Measurements from ENCODE around the gene NTHL1. TPM values are rescaled to one million over a fixed set of nuclear protein-coding genes. Genes with fewer than 3 reads are reported as not detected.

NTHL1 gene
- total and polyA plus RNA-seq, 2 experiments from 2014 or later = 84.6 to 87.9 TPM

DNA sequence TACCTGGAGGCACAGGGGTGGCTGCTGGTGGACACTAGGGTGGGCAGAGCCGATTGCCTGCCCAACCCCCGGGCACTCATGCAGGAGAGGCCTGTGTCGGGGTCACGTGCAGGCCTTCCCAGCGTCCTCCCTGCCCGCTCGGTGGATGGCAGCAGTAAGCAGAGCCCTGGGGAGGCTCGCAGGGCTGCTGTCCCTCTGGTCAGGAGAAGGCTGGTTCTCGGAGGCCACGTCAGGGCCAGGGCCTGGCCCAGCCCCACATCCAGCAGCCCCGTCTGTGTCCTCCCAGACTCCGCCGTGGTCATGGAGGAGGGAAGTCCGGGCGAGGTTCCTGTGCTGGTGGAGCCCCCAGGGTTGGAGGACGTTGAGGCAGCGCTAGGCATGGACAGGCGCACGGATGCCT, 35.8 kb upstream of the NTHL1 start (continued):
- TF ChIP-seq CREB1 (CRISPR knock-in tag; IDR thresholded peaks at IDR 0.05; ENCODE audit: low read depth) (no peak), EZH2phosphoT487 (IDR thresholded peaks at IDR 0.05; ENCODE audit: unreplicated experiment) (no peak)

DNA sequence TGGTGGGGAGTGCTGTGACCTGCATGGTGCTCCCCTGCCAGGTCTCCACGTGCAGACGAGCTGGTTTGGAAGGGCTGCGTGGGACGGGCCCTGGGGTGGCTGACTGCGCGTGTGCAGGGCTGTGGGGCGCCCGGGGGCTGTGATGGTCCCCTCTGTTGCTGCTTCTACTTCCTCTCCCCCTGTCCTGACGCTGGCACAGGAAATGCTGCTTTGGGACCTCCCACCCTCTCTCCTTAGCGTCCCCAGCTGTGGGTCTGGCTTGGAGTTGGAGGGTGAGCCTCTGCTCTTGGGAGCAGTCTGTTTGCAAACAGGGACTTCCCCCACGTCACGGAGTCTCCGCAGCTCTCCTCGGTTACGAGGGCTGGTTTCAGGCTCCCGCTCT, 35.3 kb upstream of the NTHL1 start:
- Histone ChIP-seq H3K27ac (ENCODE audit: low read depth) (no peak overlapping the region), H3K9me2 (ENCODE audit: insufficient read depth) (no peaks in the 10 kb centered on the region), H3K79me2 (replicated peaks; ENCODE audit: insufficient read depth) (no peaks in the 10 kb centered on the region), H4K20me1 (replicated peaks; ENCODE audit: insufficient read depth) (no peaks in the 10 kb centered on the region), H3K4me3 (no peak overlapping the region), H3K27me3 (ENCODE audit: insufficient read depth) (no peaks in the 10 kb centered on the region), H3K4me1 (ENCODE audit: insufficient read depth) (no peaks in the 10 kb centered on the region), H2AFZ (no peak overlapping the region), H3K4me2 (no peak overlapping the region), H3K36me3 (ENCODE audit: insufficient read depth) (no peaks in the 10 kb centered on the region), H3F3A (replicated peaks; ENCODE audit: low read depth) (no peaks in the 10 kb centered on the region)
- Mint-ChIP-seq H3K36me3 (ENCODE audit: low read depth) (peaks cover 5% of the 10 kb centered on the region; the same call in 1 of the 3 replicates), H3K9me3 (no peaks in the 10 kb centered on the region), H3K27me3 (ENCODE audit: insufficient read depth, low read depth, poor library complexity) (peaks cover 2% of the 10 kb centered on the region), H3K27ac (no peak overlapping the region), H3K4me1 (no peaks in the 10 kb centered on the region), H3K4me3 (no peak overlapping the region; the same call in 2 of the 3 replicates)
- no peak for DNase-seq (ENCODE audit: low spot score)
- ATAC-seq = no peak
- TF ChIP-seq ZNF114 (CRISPR knock-in tag; IDR thresholded peaks at IDR 0.05) (no peak), CREB1 (CRISPR knock-in tag; IDR thresholded peaks at IDR 0.05; ENCODE audit: low read depth) (no peak), ZNF331 (CRISPR knock-in tag; IDR thresholded peaks at IDR 0.05; ENCODE audit: low read depth) (no peak), STAT1 (IDR thresholded peaks at IDR 0.05; ENCODE audit: unreplicated experiment) (no peak)

DNA sequence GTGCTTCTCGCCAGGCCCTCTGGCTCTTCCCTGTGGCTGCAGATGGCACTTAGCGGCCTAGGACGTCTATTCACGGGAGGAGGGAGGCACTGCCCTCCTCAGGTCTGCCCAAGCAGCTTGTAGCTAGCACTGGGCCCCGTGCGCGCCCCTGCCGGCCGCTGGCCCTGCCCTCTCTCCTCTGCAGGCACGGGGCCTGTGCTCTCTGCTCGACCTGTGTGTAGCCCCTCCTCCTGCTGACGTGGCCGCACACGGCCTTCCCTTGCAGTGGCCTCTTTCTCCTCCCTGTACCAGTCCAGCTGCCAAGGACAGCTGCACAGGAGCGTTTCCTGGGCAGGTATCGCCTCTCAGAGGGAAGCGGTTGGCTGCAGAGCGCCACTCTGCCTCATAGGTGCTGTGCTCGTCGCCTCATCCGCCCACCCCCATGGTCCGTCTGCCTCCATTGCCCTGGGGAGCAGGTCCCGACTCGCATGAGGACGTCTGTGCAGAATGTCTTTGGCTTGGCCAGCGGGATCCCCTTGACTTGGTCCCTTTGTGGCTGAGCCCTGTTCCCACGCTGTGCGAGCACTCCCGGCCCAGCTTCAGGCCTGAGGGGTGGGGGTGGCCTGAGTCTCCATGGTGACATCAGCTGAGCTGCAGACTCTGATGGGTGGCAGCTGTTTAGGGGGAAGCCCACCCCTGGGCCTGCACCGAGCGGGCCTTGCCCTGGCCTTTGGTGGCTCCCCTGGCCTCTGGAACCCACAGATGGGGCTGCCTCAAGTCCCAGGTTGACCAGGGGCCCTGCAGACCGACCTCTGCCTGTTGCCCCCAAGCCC, 34.7 kb upstream of the NTHL1 start:
- Histone ChIP-seq H4K20me1 (replicated peaks; ENCODE audit: insufficient read depth) (no peaks in the 10 kb centered on the region), H2AFZ (no peak overlapping the region), H3K27me3 (ENCODE audit: insufficient read depth) (no peaks in the 10 kb centered on the region), H3K27ac (ENCODE audit: low read depth) (no peak overlapping the region), H3F3A (replicated peaks; ENCODE audit: low read depth) (no peaks in the 10 kb centered on the region), H3K4me1 (ENCODE audit: insufficient read depth) (no peaks in the 10 kb centered on the region), H3K4me2 (no peak overlapping the region), H3K4me3 (no peak overlapping the region), H3K9me2 (ENCODE audit: insufficient read depth) (no peaks in the 10 kb centered on the region), H3K79me2 (replicated peaks; ENCODE audit: insufficient read depth) (no peaks in the 10 kb centered on the region), H3K36me3 (ENCODE audit: insufficient read depth) (no peaks in the 10 kb centered on the region)
- ATAC-seq = peak; percentile 16
- Mint-ChIP-seq H3K27ac (no peak overlapping the region; the same call in 1 of the 2 replicates), H3K4me3 (no peak overlapping the region), H3K27me3 (ENCODE audit: insufficient read depth, low read depth, poor library complexity) (peaks cover 2% of the 10 kb centered on the region), H3K36me3 (ENCODE audit: low read depth) (peaks cover 5% of the 10 kb centered on the region; the same call in 1 of the 3 replicates), H3K4me1 (no peaks in the 10 kb centered on the region), H3K9me3 (no peaks in the 10 kb centered on the region)
- DNase-seq (ENCODE audit: low spot score) = no peak
- TF ChIP-seq ZNF114 (CRISPR knock-in tag; IDR thresholded peaks at IDR 0.05) (no peak), CTCF (conservative IDR thresholded peaks at IDR 0.05; ENCODE audit: low read depth in 2 of 2) (no peak), ETS1 (IDR thresholded peaks at IDR 0.05) (no peak), EZH2phosphoT487 (IDR thresholded peaks at IDR 0.05; ENCODE audit: unreplicated experiment) (no peak), POLR2AphosphoS5 (IDR thresholded peaks at IDR 0.05; ENCODE audit: low read depth) (no peak), JUNB (IDR thresholded peaks at IDR 0.05; ENCODE audit: unreplicated experiment) (no peak), ZNF331 (CRISPR knock-in tag; IDR thresholded peaks at IDR 0.05; ENCODE audit: low read depth) (no peak), NANOG (IDR thresholded peaks at IDR 0.05; ENCODE audit: borderline replicate concordance) (no peak), EZH2 (IDR thresholded peaks at IDR 0.05; ENCODE audit: low read depth, unreplicated experiment) (no peak)
- TF ChIP-seq, protein P1, sequence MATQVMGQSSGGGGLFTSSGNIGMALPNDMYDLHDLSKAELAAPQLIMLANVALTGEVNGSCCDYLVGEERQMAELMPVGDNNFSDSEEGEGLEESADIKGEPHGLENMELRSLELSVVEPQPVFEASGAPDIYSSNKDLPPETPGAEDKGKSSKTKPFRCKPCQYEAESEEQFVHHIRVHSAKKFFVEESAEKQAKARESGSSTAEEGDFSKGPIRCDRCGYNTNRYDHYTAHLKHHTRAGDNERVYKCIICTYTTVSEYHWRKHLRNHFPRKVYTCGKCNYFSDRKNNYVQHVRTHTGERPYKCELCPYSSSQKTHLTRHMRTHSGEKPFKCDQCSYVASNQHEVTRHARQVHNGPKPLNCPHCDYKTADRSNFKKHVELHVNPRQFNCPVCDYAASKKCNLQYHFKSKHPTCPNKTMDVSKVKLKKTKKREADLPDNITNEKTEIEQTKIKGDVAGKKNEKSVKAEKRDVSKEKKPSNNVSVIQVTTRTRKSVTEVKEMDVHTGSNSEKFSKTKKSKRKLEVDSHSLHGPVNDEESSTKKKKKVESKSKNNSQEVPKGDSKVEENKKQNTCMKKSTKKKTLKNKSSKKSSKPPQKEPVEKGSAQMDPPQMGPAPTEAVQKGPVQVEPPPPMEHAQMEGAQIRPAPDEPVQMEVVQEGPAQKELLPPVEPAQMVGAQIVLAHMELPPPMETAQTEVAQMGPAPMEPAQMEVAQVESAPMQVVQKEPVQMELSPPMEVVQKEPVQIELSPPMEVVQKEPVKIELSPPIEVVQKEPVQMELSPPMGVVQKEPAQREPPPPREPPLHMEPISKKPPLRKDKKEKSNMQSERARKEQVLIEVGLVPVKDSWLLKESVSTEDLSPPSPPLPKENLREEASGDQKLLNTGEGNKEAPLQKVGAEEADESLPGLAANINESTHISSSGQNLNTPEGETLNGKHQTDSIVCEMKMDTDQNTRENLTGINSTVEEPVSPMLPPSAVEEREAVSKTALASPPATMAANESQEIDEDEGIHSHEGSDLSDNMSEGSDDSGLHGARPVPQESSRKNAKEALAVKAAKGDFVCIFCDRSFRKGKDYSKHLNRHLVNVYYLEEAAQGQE (IDR thresholded peaks at IDR 0.05; ENCODE audit: unreplicated experiment) = no peak

Data from GM23338 (cell line).